HepG2 (cell line): ENCODE results near the gene LRRC74A. TPM values are rescaled to one million over a fixed set of nuclear protein-coding genes. Genes with fewer than 3 reads are reported as not detected.

ENCODE experiments used
- ATAC-seq: fragments of 200-7000 bp; cut with Tn5 transposase; 3 replicates; pipeline ENCODE4 v1.9.1; 2020; ENCODE audit warnings: mild to moderate bottlenecking, moderate library complexity
- BruUV-seq: library from RNA; stranded (reverse); fragments of 400-500 nt; replicated peaks from 2 replicates; lab custom pipeline; 2021; lab: Mats Ljungman, UMichigan
- CTCF ChIA-PET: fragments of 300-600 bp; formaldehyde crosslinking; extraction: SDS; loops from one replicate; lab custom pipeline; 2021; ENCODE audit warnings: low total read pairs, inconsistent platforms, low intra/inter-chr PET ratio; lab: Yijun Ruan, JAX
- POLR2A ChIA-PET: fragments of 350-600 bp; sonication (Branson Sonifier 250); formaldehyde crosslinking; loops from one replicate; lab custom pipeline; 2020; ENCODE audit warnings: antibody characterized with exemption, inconsistent platforms; lab: Yijun Ruan, JAX
- DNase-seq: peaks from one replicate; pipeline ENCODE4 v3.0.0-alpha.2; 2015; ENCODE audit warnings: low spot score
- FAIRE-seq: peaks from 3 replicates; lab custom pipeline; 2011; peaks lifted over from hg19 to GRCh38; lab: Jason Lieb, UNC
- H2AFZ ChIP-seq: one replicate; pipeline ENCODE4 v1.6.1; 2011; ENCODE audit warnings: low read length, inconsistent platforms
- H3K27ac ChIP-seq: fragments of 300-600 bp; 3 replicates; pipeline ENCODE4 v1.8.0; 2011; ENCODE audit warnings: mixed run types, mild to moderate bottlenecking, mixed read lengths, low read length, inconsistent platforms; ENCODE audit not compliant: insufficient read depth; ENCODE audit errors: extremely low read length
- H3K27me3 ChIP-seq, 2 experiments: fragments of 200-600 bp in 1 of 2; 2 replicates in 1 of 2; 3 replicates in 1 of 2; pipeline versions ENCODE4 v1.6.0 to v1.8.0; 2011; ENCODE audit warnings: low read length in 2 of 2, mild to moderate bottlenecking in 2 of 2, moderate library complexity in 2 of 2, inconsistent platforms in 1 of 2; ENCODE audit not compliant: insufficient read depth in 2 of 2, control insufficient read depth in 1 of 2
- H3K36me3 ChIP-seq, 2 experiments: fragments of 200-600 bp in 1 of 2; replicated peaks in 1 of 2; 2 replicates in 1 of 2; 3 replicates in 1 of 2; pipeline versions ENCODE4 v1.5.1 to v1.8.0; 2011; ENCODE audit warnings: low read length in 2 of 2, inconsistent platforms in 1 of 2; ENCODE audit not compliant: insufficient read depth in 2 of 2, control insufficient read depth in 1 of 2
- H3K4me1 ChIP-seq: 2 replicates; pipeline ENCODE4 v1.5.1; 2012; ENCODE audit warnings: low read length, inconsistent platforms; ENCODE audit not compliant: insufficient read depth
- H3K4me2 ChIP-seq: 2 replicates; pipeline ENCODE4 v1.6.0; 2011; ENCODE audit warnings: low read depth, low read length, inconsistent platforms
- H3K4me3 ChIP-seq, 3 experiments: fragments of 200-600 bp in 1 of 3; sonication (generic), shearing (Covaris generic) in 1 of 3; replicated peaks in 1 of 3; 2 replicates each; pipeline ENCODE4 v1.5.1; 2011 to 2016; ENCODE audit warnings: low read length in 3 of 3, inconsistent platforms in 2 of 3, low read depth in 2 of 3, mild to moderate bottlenecking in 2 of 3, control low read depth in 1 of 3, mixed read lengths in 1 of 3; ENCODE audit not compliant: insufficient read depth in 1 of 3
- H3K79me2 ChIP-seq: one replicate; pipeline ENCODE4 v1.6.1; 2011; ENCODE audit warnings: low read length, inconsistent platforms; ENCODE audit not compliant: insufficient read depth
- H3K9ac ChIP-seq: 2 replicates; pipeline ENCODE4 v1.6.0; 2011; ENCODE audit warnings: mild to moderate bottlenecking, low read depth, low read length, inconsistent platforms; ENCODE audit not compliant: insufficient read depth
- H3K9me3 ChIP-seq: 2 replicates; pipeline ENCODE4 v1.5.1; 2012; ENCODE audit warnings: mild to moderate bottlenecking, low read length
- H4K20me1 ChIP-seq: 2 replicates; pipeline ENCODE4 v1.6.0; 2011; ENCODE audit warnings: inconsistent platforms, mild to moderate bottlenecking, low read length, moderate library complexity; ENCODE audit not compliant: insufficient read depth
- ATF3 ChIP-seq: sonication (generic); formaldehyde crosslinking; IDR thresholded peaks from 2 replicates; pipeline ENCODE4 v1.4.0; 2020; ENCODE audit warnings: missing genetic modification reagents
- HDAC2 ChIP-seq: sonication (generic); formaldehyde crosslinking; IDR thresholded peaks from 2 replicates; pipeline ENCODE4 v1.4.0; 2020; ENCODE audit warnings: missing genetic modification reagents
- KLF16 ChIP-seq, 2 experiments: sonication (generic) in 1 of 2; formaldehyde crosslinking in 1 of 2; IDR thresholded peaks; 2 replicates each; pipeline versions ENCODE4 v1.6.1 to v1.8.0; 2016 to 2023; ENCODE audit warnings: missing genetic modification reagents in 2 of 2, missing compliant biosample characterization in 1 of 2
- NONO ChIP-seq, 2 experiments: fragments of 450-650 bp in 1 of 2; sonication (generic) in 1 of 2; formaldehyde crosslinking in 1 of 2; IDR thresholded peaks in 1 of 2; conservative IDR thresholded peaks in 1 of 2; 2 replicates each; pipeline versions ENCODE4 v1.6.1 to v1.8.0; 2017 to 2022; ENCODE audit warnings: mild to moderate bottlenecking in 1 of 2, missing genetic modification reagents in 1 of 2, moderate library complexity in 1 of 2
- PRDM15 ChIP-seq: sonication (generic); formaldehyde crosslinking; IDR thresholded peaks from 2 replicates; pipeline ENCODE4 v1.4.0; 2020; ENCODE audit warnings: missing genetic modification reagents
- SKI ChIP-seq: fragments of 450-650 bp; IDR thresholded peaks from one replicate; pipeline ENCODE4 v1.6.1; 2018; ENCODE audit warnings: mild to moderate bottlenecking; ENCODE audit not compliant: partially characterized antibody
- ZNF280D ChIP-seq: sonication (generic); formaldehyde crosslinking; IDR thresholded peaks from 2 replicates; pipeline ENCODE4 v1.5.1; 2020; ENCODE audit warnings: mild to moderate bottlenecking, missing genetic modification reagents
- ZNF468 ChIP-seq: sonication (generic); formaldehyde crosslinking; IDR thresholded peaks from 2 replicates; pipeline ENCODE4 v1.8.0; 2022; ENCODE audit warnings: mild to moderate bottlenecking, moderate library complexity, missing genetic modification reagents
- ZNF550 ChIP-seq: sonication (generic); formaldehyde crosslinking; IDR thresholded peaks from 2 replicates; pipeline ENCODE4 v1.4.0; 2020; ENCODE audit warnings: mild to moderate bottlenecking, missing genetic modification reagents, borderline replicate concordance
- ZNF850 ChIP-seq: sonication (generic); formaldehyde crosslinking; conservative IDR thresholded peaks from 2 replicates; pipeline ENCODE4 v1.9.0; 2021; ENCODE audit warnings: mild to moderate bottlenecking, missing genetic modification reagents
- WGBS: methylation state at CpG from one replicate; pipeline ENCODE4 v1.1.6; 2017; ENCODE audit warnings: low lambda C conversion rate; 5-methylcytosine and 5-hydroxymethylcytosine counted together
- in situ Hi-C: cut with HindIII; loops from 2 replicates; pipeline ENCODE4 v1.10.0; 2017; ENCODE audit warnings: low pct_unique_long_range_greater_than_20kb; ENCODE audit not compliant: extremely low pct_ligation_motif_present
- intact Hi-C: fragments of 100-400 bp; cut with micrococcal nuclease; formaldehyde crosslinking; loops from one replicate; pipeline ENCODE4 v1.10.0; 2022; ENCODE audit not compliant: unreplicated experiment
- polyA plus RNA-seq, 8 experiments: library from polyadenylated mRNA; depleted of rRNA in 3 of 8; stranded (reverse) in 7 of 8; unstranded in 1 of 8; fragments of >200 nt; fragmentation: Illumina TruSeq in 4 of 8; extraction: Trizol in 4 of 8; gene quantifications; 2 replicates each; pipeline versions ENCODE4 v1.2.1 to v1.2.3, GENCODE V29; 2011 to 2016; ENCODE audit warnings: low read depth in 4 of 8, missing spikeins in 1 of 8, mixed read lengths in 1 of 8; ENCODE audit not compliant: insufficient read depth in 1 of 8
- total RNA-seq, 5 experiments: library from RNA; depleted of rRNA; stranded (reverse); fragments of >200 nt; fragmentation: Illumina TruSeq; extraction: Trizol; gene quantifications; 2 replicates each; pipeline ENCODE4 v1.2.3, GENCODE V29; 2016; ENCODE audit warnings: low read depth in 1 of 5

Gene LRRC74A
- total and polyA plus RNA-seq, 2 of the 13 experiments (the other 11 are each of a cell fraction or from before 2014, with no cell fraction given), result not detected

GRCh38 chr14:76867516-76868453 is 41.6 kb downstream of the LRRC74A start:
- no peak overlapping the region for H3K4me3 ChIP-seq
- H3K27ac ChIP-seq, result no peak overlapping the region
- no peaks in the 10 kb centered on the region for H4K20me1 ChIP-seq
- intact Hi-C loops, result no loop called here
- no peaks in the 10 kb centered on the region for H3K36me3 ChIP-seq
- WGBS, result 66% methylated on average over 17 of the region's 25 CpGs
- H3K9ac ChIP-seq, result no peak overlapping the region
- no peak for ATAC-seq
- peaks cover 0 to 11% of the 10 kb centered on the region in 2 experiments; a peak in 2 of 5 replicates for H3K27me3 ChIP-seq
- no peaks in the 10 kb centered on the region for H3K9me3 ChIP-seq
- ChIA-PET CTCF (no interaction called here), POLR2A (no interaction called here)
- no peak overlapping the region for H3K4me2 ChIP-seq
- no peak overlapping the region for H2AFZ ChIP-seq
- BruUV-seq, result no TSS peak
- TF ChIP-seq ZNF550 (CRISPR knock-in tag), result no peak
- no peak for TF ChIP-seq ATF3 (CRISPR knock-in tag)
- TF ChIP-seq HDAC2 (CRISPR knock-in tag), result no peak
- no peak for TF ChIP-seq ZNF468 (CRISPR knock-in tag)
- no peak for TF ChIP-seq PRDM15 (CRISPR knock-in tag)
- TF ChIP-seq SKI, result no peak
- no peak for TF ChIP-seq ZNF850
- no peak for TF ChIP-seq NONO (IDR thresholded peaks at IDR 0.05)
- no peak for TF ChIP-seq NONO (CRISPR knock-in tag; conservative IDR thresholded peaks at IDR 0.05)
- TF ChIP-seq KLF16 (CRISPR knock-in tag; IDR thresholded peaks at IDR 0.05), result no peak
- TF ChIP-seq ZNF280D, result no peak
- no peak for FAIRE-seq
- DNase-seq, result no peak
- in situ Hi-C loops, result loop anchor here (5.0 kb wide), 1 partner anchor 205 kb away; no protein-coding TSS in a partner anchor
- H3K79me2 ChIP-seq, result no peaks in the 10 kb centered on the region
- peaks cover 8% of the 10 kb centered on the region for H3K4me1 ChIP-seq
